K562 (cell line): ENCODE measurements around the gene TMIGD2. TPM values are rescaled to one million over a fixed set of nuclear protein-coding genes. Genes with fewer than 3 reads are reported as not detected.
A peak's percentile ranks its signal among the peaks of the same experiment; 100 is the strongest.

Experiments used
- BRD9 ChIP-seq: fragments of 450-650 bp; IDR thresholded peaks from 2 replicates; pipeline ENCODE4 v1.6.1; 2018; ENCODE audit warnings: low read depth; ENCODE audit not compliant: partially characterized antibody
- HMGXB4 ChIP-seq: sonication (generic); formaldehyde crosslinking; IDR thresholded peaks from 2 replicates; pipeline ENCODE4 v1.8.1; 2023; ENCODE audit warnings: mild to moderate bottlenecking, missing genetic modification reagents
- KAT2B ChIP-seq: IDR thresholded peaks from one replicate; pipeline ENCODE4 v1.6.1; 2012; ENCODE audit warnings: low read depth, mild to moderate bottlenecking, control low read depth, inconsistent platforms, low read length, moderate library complexity
- RAD21 ChIP-seq, 2 experiments: fragments of 250-450 bp in 1 of 2; fragments of 450-650 bp in 1 of 2; sonication (Bioruptor Pico) in 1 of 2; formaldehyde crosslinking in 1 of 2; IDR thresholded peaks in 1 of 2; conservative IDR thresholded peaks in 1 of 2; 2 replicates each; pipeline versions ENCODE4 v1.4.0 to v1.8.0; 2020 to 2022; ENCODE audit warnings: mild to moderate bottlenecking in 2 of 2, moderate library complexity in 1 of 2
- SMAD1 ChIP-seq: fragments of 150-350 bp; IDR thresholded peaks from 2 replicates; pipeline ENCODE4 v1.6.1; 2014; ENCODE audit warnings: low read length, low read depth; ENCODE audit not compliant: partially characterized antibody
- TBP ChIP-seq: optimal IDR thresholded peaks from 2 replicates; pipeline ENCODE3; 2011; ENCODE audit warnings: low read depth, low read length, improper control_type of control experiment
- TCF3 ChIP-seq: sonication (generic); formaldehyde crosslinking; IDR thresholded peaks from 2 replicates; pipeline ENCODE4 v1.4.0; 2020; ENCODE audit warnings: mild to moderate bottlenecking, missing genetic modification reagents
- TCFL5 ChIP-seq: fragments of 250-450 bp; sonication (Bioruptor Pico); conservative IDR thresholded peaks from 2 replicates; pipeline ENCODE4 v1.6.1; 2021; ENCODE audit warnings: mild to moderate bottlenecking, moderate library complexity, matching md5 sums
- TSHZ1 ChIP-seq: fragments of 250-450 bp; sonication (Bioruptor Pico); IDR thresholded peaks from 2 replicates; pipeline ENCODE4 v1.4.0; 2020; ENCODE audit warnings: mild to moderate bottlenecking, moderate library complexity
- YBX1 ChIP-seq: fragments of 450-650 bp; IDR thresholded peaks from 2 replicates; pipeline ENCODE4 v1.7.1; 2016; ENCODE audit warnings: mild to moderate bottlenecking
- ZNF347 ChIP-seq: fragments of 450-650 bp; formaldehyde crosslinking; IDR thresholded peaks from 2 replicates; pipeline ENCODE4 v1.4.0; 2020; ENCODE audit warnings: low read depth, mild to moderate bottlenecking, moderate library complexity
- ZNF41 ChIP-seq: fragments of 250-450 bp; sonication (Bioruptor Pico); conservative IDR thresholded peaks from 2 replicates; pipeline ENCODE4 v1.4.0; 2020; ENCODE audit warnings: mild to moderate bottlenecking
- ZNF444 ChIP-seq: fragments of 250-450 bp; sonication (Bioruptor Pico); IDR thresholded peaks from 2 replicates; pipeline ENCODE4 v1.4.0; 2020; ENCODE audit warnings: mild to moderate bottlenecking, moderate library complexity
- ZNF561 ChIP-seq: fragments of 450-650 bp; formaldehyde crosslinking; conservative IDR thresholded peaks from 2 replicates; pipeline ENCODE4 v1.4.0; 2020; ENCODE audit warnings: mild to moderate bottlenecking, moderate library complexity
- ZNF57 ChIP-seq: fragments of 450-650 bp; formaldehyde crosslinking; IDR thresholded peaks from 2 replicates; pipeline ENCODE4 v1.4.0; 2020; ENCODE audit warnings: mild to moderate bottlenecking, moderate library complexity
- ZNF75A ChIP-seq: fragments of 450-650 bp; formaldehyde crosslinking; IDR thresholded peaks from 2 replicates; pipeline ENCODE4 v1.4.0; 2020; ENCODE audit warnings: mild to moderate bottlenecking
- ZNF778 ChIP-seq: fragments of 450-650 bp; formaldehyde crosslinking; IDR thresholded peaks from 2 replicates; pipeline ENCODE4 v1.4.0; 2020; ENCODE audit warnings: mild to moderate bottlenecking, moderate library complexity
- polyA plus RNA-seq, 8 experiments: library from polyadenylated mRNA; depleted of rRNA in 4 of 8; stranded (reverse) in 5 of 8; unstranded in 3 of 8; fragments of >200 nt; fragmentation: Nextera tagmentation in 2 of 8; fragmentation: Illumina TruSeq in 1 of 8; extraction: Ambion mirVana in 2 of 8; extraction: Trizol in 1 of 8; gene quantifications; 2 replicates each; pipeline versions ENCODE4 v1.2.1 to v1.2.3, GENCODE V29; 2011 to 2014; ENCODE audit warnings: inconsistent platforms in 1 of 8, missing spikeins in 1 of 8
- total RNA-seq, 7 experiments: library from RNA; depleted of rRNA in 6 of 7; stranded (reverse); fragments of >200 nt in 6 of 7; fragmentation: Illumina TruSeq in 2 of 7; extraction: Trizol in 2 of 7; gene quantifications; 2 replicates each; pipeline versions ENCODE4 v1.2.1 to v1.2.3, GENCODE V29; 2011 to 2021; ENCODE audit warnings: low replicate concordance in 1 of 7
- TF ChIP-seq, protein P1 (sequence below): conservative IDR thresholded peaks from 2 replicates; pipeline ENCODE4 v1.6.1; 2011; ENCODE audit warnings: low read depth, mild to moderate bottlenecking, low read length; ENCODE audit not compliant: control insufficient read depth
- TF ChIP-seq, protein P2 (sequence below): fragments of 250-450 bp; sonication (Bioruptor Pico); IDR thresholded peaks from 2 replicates; pipeline ENCODE4 v1.8.0; 2021; ENCODE audit warnings: moderate library complexity, mild to moderate bottlenecking, inconsistent platforms
- TF ChIP-seq, protein P3 (sequence below): sonication (generic); formaldehyde crosslinking; IDR thresholded peaks from 2 replicates; pipeline ENCODE4 v1.9.0; 2022; ENCODE audit warnings: mild to moderate bottlenecking, missing genetic modification reagents

TMIGD2 gene
- total and polyA plus RNA-seq, 9 of the 15 experiments (the other 6 are each of a cell fraction or from before 2014, with no cell fraction given), result not detected

- TF ChIP-seq TCFL5 (CRISPR knock-in tag), result no peak
- no peak; the same call in 1 of the 2 replicates for TF ChIP-seq HMGXB4 (CRISPR knock-in tag)
- TF ChIP-seq TSHZ1 (CRISPR knock-in tag), result no peak
- TF ChIP-seq ZNF778 (CRISPR knock-in tag), result no peak
- TF ChIP-seq, protein P1, sequence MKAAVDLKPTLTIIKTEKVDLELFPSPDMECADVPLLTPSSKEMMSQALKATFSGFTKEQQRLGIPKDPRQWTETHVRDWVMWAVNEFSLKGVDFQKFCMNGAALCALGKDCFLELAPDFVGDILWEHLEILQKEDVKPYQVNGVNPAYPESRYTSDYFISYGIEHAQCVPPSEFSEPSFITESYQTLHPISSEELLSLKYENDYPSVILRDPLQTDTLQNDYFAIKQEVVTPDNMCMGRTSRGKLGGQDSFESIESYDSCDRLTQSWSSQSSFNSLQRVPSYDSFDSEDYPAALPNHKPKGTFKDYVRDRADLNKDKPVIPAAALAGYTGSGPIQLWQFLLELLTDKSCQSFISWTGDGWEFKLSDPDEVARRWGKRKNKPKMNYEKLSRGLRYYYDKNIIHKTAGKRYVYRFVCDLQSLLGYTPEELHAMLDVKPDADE, result no peak
- TF ChIP-seq ZNF561, result no peak
- no peak for TF ChIP-seq ZNF444 (CRISPR knock-in tag)
- TF ChIP-seq SMAD1, result no peak
- TF ChIP-seq ZNF41 (CRISPR knock-in tag), result no peak
- peak; percentile 58 for TF ChIP-seq TBP
- TF ChIP-seq, protein P2, sequence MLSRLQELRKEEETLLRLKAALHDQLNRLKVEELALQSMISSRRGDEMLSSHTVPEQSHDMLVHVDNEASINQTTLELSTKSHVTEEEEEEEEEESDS, result no peak
- TF ChIP-seq ZNF75A (CRISPR knock-in tag), result peak; percentile 78
- no peak for TF ChIP-seq YBX1
- TF ChIP-seq, protein P3, sequence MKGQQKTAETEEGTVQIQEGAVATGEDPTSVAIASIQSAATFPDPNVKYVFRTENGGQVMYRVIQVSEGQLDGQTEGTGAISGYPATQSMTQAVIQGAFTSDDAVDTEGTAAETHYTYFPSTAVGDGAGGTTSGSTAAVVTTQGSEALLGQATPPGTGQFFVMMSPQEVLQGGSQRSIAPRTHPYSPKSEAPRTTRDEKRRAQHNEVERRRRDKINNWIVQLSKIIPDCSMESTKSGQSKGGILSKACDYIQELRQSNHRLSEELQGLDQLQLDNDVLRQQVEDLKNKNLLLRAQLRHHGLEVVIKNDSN (CRISPR knock-in tag), result peak; percentile 52; the same call in 1 of the 2 replicates
- no peak for TF ChIP-seq KAT2B
- no peak for TF ChIP-seq BRD9
- TF ChIP-seq ZNF347 (CRISPR knock-in tag), result no peak
- no peak for TF ChIP-seq TCF3 (CRISPR knock-in tag)
- no peak for TF ChIP-seq ZNF57 (CRISPR knock-in tag)
- peak in 1 of 2 experiments; percentile 14; a peak in 1 of 4 replicates for TF ChIP-seq RAD21 (CRISPR knock-in tag; conservative IDR thresholded peaks at IDR 0.05 in 1 of 2, IDR thresholded peaks at IDR 0.05 in 1 of 2)
These were observed 8.3 kb upstream of the TMIGD2 start (continued) for GRCh38 chr19:4310247-4311121.
